Breast epithelium (tissue), 3 donors: ENCODE measurements around the gene ARF1.

ENCODE experiments used
- CTCF ChIP-seq, 3 donors: fragments of 450-650 bp; IDR thresholded peaks; one replicate each; pipeline ENCODE4 v1.5.1; 2016 to 2017; ENCODE audit warnings: antibody characterized with exemption in 3 of 3, mild to moderate bottlenecking in 3 of 3, moderate library complexity in 3 of 3
- POLR2A ChIP-seq: fragments of 450-650 bp; IDR thresholded peaks from one replicate; pipeline ENCODE4 v1.6.1; 2016; ENCODE audit warnings: antibody characterized with exemption, mild to moderate bottlenecking, moderate library complexity
- POLR2AphosphoS5 ChIP-seq, 3 donors: sonication (generic); formaldehyde crosslinking; IDR thresholded peaks; one replicate each; pipeline ENCODE4 v1.6.1; 2017; ENCODE audit warnings: antibody characterized with exemption in 3 of 3

GRCh38 chr1:228120857-228121489 lies 38.5 kb downstream of the ARF1 start:
- TF ChIP-seq POLR2A (no peak), CTCF (IDR thresholded peaks at IDR 0.05) (no peak), POLR2AphosphoS5 (IDR thresholded peaks at IDR 0.05) (no peak)
